DOHH2 (cell line): ENCODE measurements around the gene FRYL.

Experiments
- H3F3A ChIP-seq: fragments of 200-600 bp; sonication (generic), shearing (Covaris generic); 2 replicates; pipeline ENCODE4 v1.6.0; 2016; ENCODE audit warnings: antibody characterized with exemption, mild to moderate bottlenecking; ENCODE audit not compliant: control insufficient read depth, insufficient read depth
- H3K27ac ChIP-seq: fragments of 200-600 bp; sonication (generic); 2 replicates; pipeline ENCODE4 v1.5.1; 2014; ENCODE audit warnings: low read depth, mild to moderate bottlenecking, low read length, moderate library complexity
- H3K27me3 ChIP-seq: fragments of 200-600 bp; sonication (generic); 2 replicates; pipeline ENCODE4 v1.6.1; 2014; ENCODE audit warnings: mild to moderate bottlenecking, low read length, mixed read lengths; ENCODE audit not compliant: control insufficient read depth
- H3K36me3 ChIP-seq: fragments of 200-600 bp; sonication (generic); 2 replicates; pipeline ENCODE4 v1.6.1; 2014; ENCODE audit warnings: mild to moderate bottlenecking, low read length, moderate library complexity, mixed read lengths; ENCODE audit not compliant: control insufficient read depth
- H3K4me1 ChIP-seq: fragments of 200-600 bp; sonication (generic); 2 replicates; pipeline ENCODE4 v1.6.1; 2014; ENCODE audit warnings: mild to moderate bottlenecking, low read length, mixed read lengths; ENCODE audit not compliant: control insufficient read depth
- H3K4me2 ChIP-seq: fragments of 200-600 bp; sonication (generic); 2 replicates; pipeline ENCODE4 v1.6.0; 2014; ENCODE audit warnings: mild to moderate bottlenecking, low read length, moderate library complexity
- H3K4me3 ChIP-seq: fragments of 200-600 bp; sonication (generic); 2 replicates; pipeline ENCODE4 v1.5.1; 2014; ENCODE audit warnings: mild to moderate bottlenecking, low read length, mixed read lengths
- H3K79me2 ChIP-seq: fragments of 200-600 bp; sonication (generic); 2 replicates; pipeline ENCODE4 v1.6.1; 2014; ENCODE audit warnings: mild to moderate bottlenecking, low read length, mixed read lengths; ENCODE audit not compliant: control insufficient read depth
- H3K9me2 ChIP-seq: fragments of 200-600 bp; sonication (generic); replicated peaks from 2 replicates; pipeline ENCODE4 v1.6.1; 2014; ENCODE audit warnings: mild to moderate bottlenecking, low read length, mixed read lengths; ENCODE audit not compliant: control insufficient read depth
- H3K9me3 ChIP-seq: fragments of 200-600 bp; sonication (generic); 2 replicates; pipeline ENCODE4 v1.6.1; 2014; ENCODE audit warnings: antibody characterized with exemption, low read length, mixed read lengths; ENCODE audit not compliant: control insufficient read depth, insufficient read depth
- H4K20me1 ChIP-seq: fragments of 200-600 bp; sonication (generic); 2 replicates; pipeline ENCODE4 v1.6.0; 2014; ENCODE audit warnings: low read depth, mild to moderate bottlenecking, antibody characterized with exemption, low read length, moderate library complexity; ENCODE audit not compliant: control insufficient read depth, insufficient read depth
- EZH2phosphoT487 ChIP-seq: fragments of 200-600 bp; sonication (generic); IDR thresholded peaks from 2 replicates; pipeline ENCODE4 v1.6.1; 2017; ENCODE audit warnings: borderline replicate concordance, mild to moderate bottlenecking, antibody characterized with exemption, low read length, moderate library complexity, mixed read lengths
- TF ChIP-seq, protein P1 (sequence below): fragments of 200-600 bp; sonication (generic); IDR thresholded peaks from one replicate; pipeline ENCODE4 v1.5.1; 2014; ENCODE audit warnings: antibody characterized with exemption, mild to moderate bottlenecking, low read depth, low read length; ENCODE audit not compliant: poor library complexity, severe bottlenecking

The FRYL gene

DNA sequence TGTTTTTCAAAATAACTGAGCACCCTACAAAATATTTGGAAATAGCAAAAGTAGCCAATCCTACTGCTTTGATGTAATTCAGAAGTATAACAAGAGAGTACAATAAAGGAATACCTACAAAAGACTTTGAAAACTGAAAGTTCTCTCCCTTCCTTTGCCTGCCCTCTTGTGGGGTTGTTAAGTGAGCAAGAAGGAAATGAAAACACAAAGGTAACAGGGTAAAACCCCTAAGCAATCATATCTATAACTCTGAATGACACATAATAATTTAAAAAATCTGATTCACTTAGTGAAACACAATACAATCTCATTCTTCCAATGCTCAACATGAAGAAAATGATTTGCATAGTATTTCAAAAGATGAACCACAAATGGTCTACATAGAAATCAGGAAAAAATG is 98.2 kb downstream of the FRYL start:
- Histone ChIP-seq H3K9me3 (no peaks in the 10 kb centered on the region), H4K20me1 (no peaks in the 10 kb centered on the region), H3K4me3 (no peak overlapping the region), H3K27me3 (no peaks in the 10 kb centered on the region), H3K27ac (no peak overlapping the region), H3K9me2 (no peaks in the 10 kb centered on the region), H3K4me2 (no peak overlapping the region), H3F3A (no peaks in the 10 kb centered on the region), H3K4me1 (peaks cover 8% of the 10 kb centered on the region), H3K79me2 (peaks cover 31% of the 10 kb centered on the region), H3K36me3 (0 out of 2 replicates have a peak, but pooled peaks cover 5% of the 10 kb centered on the region)
- TF ChIP-seq, protein P1, sequence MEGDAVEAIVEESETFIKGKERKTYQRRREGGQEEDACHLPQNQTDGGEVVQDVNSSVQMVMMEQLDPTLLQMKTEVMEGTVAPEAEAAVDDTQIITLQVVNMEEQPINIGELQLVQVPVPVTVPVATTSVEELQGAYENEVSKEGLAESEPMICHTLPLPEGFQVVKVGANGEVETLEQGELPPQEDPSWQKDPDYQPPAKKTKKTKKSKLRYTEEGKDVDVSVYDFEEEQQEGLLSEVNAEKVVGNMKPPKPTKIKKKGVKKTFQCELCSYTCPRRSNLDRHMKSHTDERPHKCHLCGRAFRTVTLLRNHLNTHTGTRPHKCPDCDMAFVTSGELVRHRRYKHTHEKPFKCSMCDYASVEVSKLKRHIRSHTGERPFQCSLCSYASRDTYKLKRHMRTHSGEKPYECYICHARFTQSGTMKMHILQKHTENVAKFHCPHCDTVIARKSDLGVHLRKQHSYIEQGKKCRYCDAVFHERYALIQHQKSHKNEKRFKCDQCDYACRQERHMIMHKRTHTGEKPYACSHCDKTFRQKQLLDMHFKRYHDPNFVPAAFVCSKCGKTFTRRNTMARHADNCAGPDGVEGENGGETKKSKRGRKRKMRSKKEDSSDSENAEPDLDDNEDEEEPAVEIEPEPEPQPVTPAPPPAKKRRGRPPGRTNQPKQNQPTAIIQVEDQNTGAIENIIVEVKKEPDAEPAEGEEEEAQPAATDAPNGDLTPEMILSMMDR, result no peak
- TF ChIP-seq EZH2phosphoT487, result no peak

DNA sequence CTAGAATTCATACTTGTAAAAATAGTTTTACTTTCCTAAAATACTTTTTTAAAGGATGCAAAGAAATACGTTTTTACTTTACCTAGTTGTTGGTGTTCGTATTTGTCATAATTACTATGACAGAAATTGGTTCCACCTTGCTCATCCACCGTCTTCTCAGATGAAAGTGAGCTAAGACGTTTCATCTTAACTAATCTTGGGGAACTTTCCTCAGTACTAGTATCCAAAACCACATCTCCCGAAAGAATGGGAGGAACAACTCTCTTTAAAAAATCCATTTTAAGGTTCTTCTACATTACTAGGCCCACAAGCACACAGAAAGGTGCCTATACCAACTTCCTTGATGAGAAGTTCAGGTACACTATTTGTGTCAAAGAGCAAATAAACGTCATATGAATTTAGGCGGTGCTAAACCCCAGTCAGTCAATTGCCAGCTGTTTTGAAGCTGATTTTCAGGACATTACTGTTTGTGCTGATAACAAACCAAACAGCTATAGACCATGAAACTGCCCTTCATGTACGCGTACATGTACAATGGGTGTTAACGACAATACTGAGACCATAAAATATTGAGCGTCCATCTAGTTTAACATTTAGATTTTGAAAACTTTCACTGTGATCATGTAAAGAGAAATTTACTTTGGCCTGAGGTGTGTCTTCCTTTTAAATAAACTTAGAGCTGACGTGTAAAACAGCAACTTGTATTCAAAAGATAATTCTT is 99.1 kb downstream of the FRYL start:
- H3K4me3 ChIP-seq, result no peak overlapping the region
- 0 out of 2 replicates have a peak, but pooled peaks cover 5% of the 10 kb centered on the region for H3K36me3 ChIP-seq
- H4K20me1 ChIP-seq, result no peaks in the 10 kb centered on the region
- H3K9me3 ChIP-seq, result no peaks in the 10 kb centered on the region
- H3F3A ChIP-seq, result no peaks in the 10 kb centered on the region
- TF ChIP-seq, protein P1, result no peak
- TF ChIP-seq EZH2phosphoT487, result no peak
- no peaks in the 10 kb centered on the region for H3K9me2 ChIP-seq
- no peak overlapping the region for H3K4me2 ChIP-seq
- peaks cover 23% of the 10 kb centered on the region for H3K79me2 ChIP-seq
- H3K27me3 ChIP-seq, result no peaks in the 10 kb centered on the region
- no peak overlapping the region for H3K27ac ChIP-seq
- peaks cover 8% of the 10 kb centered on the region for H3K4me1 ChIP-seq

DNA sequence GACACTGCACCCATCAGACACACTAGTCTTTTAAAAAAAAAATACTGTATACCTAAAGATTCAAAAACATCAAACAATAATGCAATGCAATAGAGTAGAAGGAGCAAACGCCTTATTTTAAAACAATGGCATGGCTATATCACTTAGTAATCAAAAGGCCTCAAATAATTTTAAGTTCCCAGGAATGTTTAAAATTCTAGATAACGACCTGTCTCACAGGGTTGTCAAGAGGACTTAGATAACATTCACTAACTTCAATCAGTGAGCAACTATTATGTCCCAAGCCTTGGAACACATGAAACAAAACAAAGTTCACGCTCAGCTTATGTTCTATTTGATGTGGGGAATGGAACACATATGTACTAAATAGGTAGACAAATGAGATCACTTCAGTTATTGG is 106.5 kb downstream of the FRYL start:
- H3K4me1 ChIP-seq, result no peaks in the 10 kb centered on the region
- TF ChIP-seq, protein P1, result no peak
- no peak for TF ChIP-seq EZH2phosphoT487
- peaks cover 6% of the 10 kb centered on the region; the same call in 1 of the 2 replicates for H3K36me3 ChIP-seq
- H4K20me1 ChIP-seq, result no peaks in the 10 kb centered on the region
- no peaks in the 10 kb centered on the region for H3K9me2 ChIP-seq
- H3K27ac ChIP-seq, result no peak overlapping the region
- H3F3A ChIP-seq, result no peaks in the 10 kb centered on the region
- H3K79me2 ChIP-seq, result peaks cover 19% of the 10 kb centered on the region
- H3K9me3 ChIP-seq, result no peaks in the 10 kb centered on the region
- no peak overlapping the region for H3K4me3 ChIP-seq
- H3K27me3 ChIP-seq, result no peaks in the 10 kb centered on the region
- no peak overlapping the region for H3K4me2 ChIP-seq
